SK-N-SH (cell line): Measurements from ENCODE around the gene ZMYM2. TPM values are rescaled to one million over a fixed set of nuclear protein-coding genes. Genes with fewer than 3 reads are reported as not detected.

Experiments used
- CTCF ChIA-PET: fragments of 300-600, 350-600 bp; formaldehyde crosslinking; extraction: SDS; loops from one replicate; lab custom pipeline; 2021; lab: Yijun Ruan, JAX
- POLR2A ChIA-PET: fragments of 350-600 bp; sonication (Branson Sonifier 250); formaldehyde crosslinking; extraction: SDS; loops from one replicate; lab custom pipeline; 2020; ENCODE audit warnings: antibody characterized with exemption, inconsistent platforms; lab: Yijun Ruan, JAX
- DNase-seq: peaks from one replicate; pipeline ENCODE4 v3.0.0; 2012
- H2AFZ ChIP-seq: fragments of 200-600 bp; sonication (generic); 2 replicates; pipeline ENCODE4 v1.8.1; 2016; ENCODE audit warnings: antibody characterized with exemption, mild to moderate bottlenecking, low read depth
- H3F3A ChIP-seq: fragments of 200-600 bp; sonication (generic); replicated peaks from 2 replicates; pipeline ENCODE3; 2016; ENCODE audit warnings: antibody characterized with exemption, mild to moderate bottlenecking; ENCODE audit not compliant: insufficient read depth
- H3K27ac ChIP-seq, 2 experiments: fragments of 200-500 bp in 1 of 2; fragments of 200-600 bp in 1 of 2; sonication (Bioruptor generic) in 1 of 2; sonication (generic), shearing (Covaris generic) in 1 of 2; 2 replicates each; pipeline versions ENCODE4 v1.5.1 to v1.6.1; 2014 to 2016; ENCODE audit warnings: low read depth in 2 of 2, inconsistent platforms in 1 of 2, low read length in 1 of 2, mild to moderate bottlenecking in 1 of 2, mixed read lengths in 1 of 2
- H3K27me3 ChIP-seq: fragments of 200-600 bp; sonication (generic), shearing (Covaris generic); 2 replicates; pipeline ENCODE4 v1.6.1; 2016; ENCODE audit warnings: mixed run types; ENCODE audit not compliant: insufficient read depth
- H3K36me3 ChIP-seq, 2 experiments: fragments of 200-500 bp in 1 of 2; fragments of 200-600 bp in 1 of 2; sonication (Bioruptor generic) in 1 of 2; sonication (generic) in 1 of 2; replicated peaks in 1 of 2; 2 replicates each; pipeline versions ENCODE3 to v1.5.1; 2014 to 2016; ENCODE audit warnings: low read length in 1 of 2, mild to moderate bottlenecking in 1 of 2; ENCODE audit not compliant: insufficient read depth in 2 of 2, control insufficient read depth in 1 of 2
- H3K4me1 ChIP-seq, 2 experiments: fragments of 200-500 bp in 1 of 2; fragments of 200-600 bp in 1 of 2; sonication (Bioruptor generic) in 1 of 2; sonication (generic), shearing (Covaris generic) in 1 of 2; 2 replicates each; pipeline versions ENCODE4 v1.5.1 to v1.6.1; 2014 to 2016; ENCODE audit warnings: low read depth in 1 of 2, low read length in 1 of 2, mixed run types in 1 of 2; ENCODE audit not compliant: insufficient read depth in 2 of 2, control insufficient read depth in 1 of 2
- H3K4me2 ChIP-seq: fragments of 200-600 bp; sonication (generic), shearing (Covaris generic); 2 replicates; pipeline ENCODE4 v1.6.1; 2017; ENCODE audit warnings: mixed run types
- H3K4me3 ChIP-seq, 2 experiments: fragments of 200-500 bp in 1 of 2; fragments of 200-600 bp in 1 of 2; sonication (Bioruptor generic) in 1 of 2; sonication (generic), shearing (Covaris generic) in 1 of 2; 2 replicates each; pipeline versions ENCODE4 v1.5.1 to v1.8.1; 2014 to 2016; ENCODE audit warnings: low read depth in 2 of 2, inconsistent platforms in 1 of 2, low read length in 1 of 2, mild to moderate bottlenecking in 1 of 2, mixed read lengths in 1 of 2, moderate library complexity in 1 of 2
- H3K79me2 ChIP-seq: fragments of 200-600 bp; sonication (generic); 2 replicates; pipeline ENCODE4 v1.8.1; 2017; ENCODE audit warnings: mild to moderate bottlenecking; ENCODE audit not compliant: insufficient read depth
- H3K9ac ChIP-seq: fragments of 200-600 bp; sonication (generic); 2 replicates; pipeline ENCODE4 v1.6.1; 2017; ENCODE audit warnings: mixed run types
- H3K9me2 ChIP-seq: fragments of 200-600 bp; sonication (generic); 2 replicates; pipeline ENCODE4 v1.6.1; 2017; ENCODE audit warnings: mixed run types
- H3K9me3 ChIP-seq: fragments of 200-600 bp; sonication (generic); 2 replicates; pipeline ENCODE4 v1.6.1; 2017; ENCODE audit warnings: mixed run types, mild to moderate bottlenecking, moderate library complexity
- H4K20me1 ChIP-seq: fragments of 200-600 bp; sonication (generic); 2 replicates; pipeline ENCODE4 v1.6.1; 2017; ENCODE audit warnings: mild to moderate bottlenecking, mixed run types; ENCODE audit not compliant: insufficient read depth
- CTCF ChIP-seq: fragments of 200-600 bp; sonication (generic); IDR thresholded peaks from 2 replicates; pipeline ENCODE4 v1.6.1; 2017; ENCODE audit warnings: antibody characterized with exemption, mild to moderate bottlenecking, moderate library complexity
- ELF1 ChIP-seq: IDR thresholded peaks from 2 replicates; pipeline ENCODE4 v1.4.0; 2012
- EP300 ChIP-seq, 2 experiments: IDR thresholded peaks; 2 replicates each; pipeline versions ENCODE4 v1.4.0 to v1.6.1; 2012; ENCODE audit warnings: borderline replicate concordance in 1 of 2, low read depth in 1 of 2, low read length in 1 of 2
- EZH2phosphoT487 ChIP-seq: fragments of 200-600 bp; sonication (generic); IDR thresholded peaks from 2 replicates; pipeline ENCODE4 v1.6.1; 2017; ENCODE audit warnings: low read depth, mixed run types, mild to moderate bottlenecking, antibody characterized with exemption, moderate library complexity, borderline replicate concordance
- FOXJ3 ChIP-seq: sonication (generic); formaldehyde crosslinking; IDR thresholded peaks from 2 replicates; pipeline ENCODE4 v1.5.1; 2020; ENCODE audit warnings: mild to moderate bottlenecking, missing genetic modification reagents
- FOXM1 ChIP-seq: IDR thresholded peaks from 2 replicates; pipeline ENCODE4 v1.4.0; 2012; ENCODE audit warnings: low read depth, mild to moderate bottlenecking
- GABPA ChIP-seq: IDR thresholded peaks from 2 replicates; pipeline ENCODE4 v1.4.0; 2012; ENCODE audit warnings: low read depth, mild to moderate bottlenecking
- JUND ChIP-seq: IDR thresholded peaks from 2 replicates; pipeline ENCODE4 v1.4.0; 2012
- MAX ChIP-seq: IDR thresholded peaks from 2 replicates; pipeline ENCODE4 v1.4.0; 2012; ENCODE audit warnings: low read depth
- MEF2A ChIP-seq: IDR thresholded peaks from 2 replicates; pipeline ENCODE4 v1.4.0; 2012; ENCODE audit warnings: low read depth, borderline replicate concordance
- MXI1 ChIP-seq: IDR thresholded peaks from 2 replicates; pipeline ENCODE4 v1.6.1; 2012; ENCODE audit warnings: mild to moderate bottlenecking, low read depth, low read length, improper control_type of control experiment
- NFIC ChIP-seq: IDR thresholded peaks from 2 replicates; pipeline ENCODE4 v1.4.0; 2012; ENCODE audit warnings: borderline replicate concordance
- NRF1 ChIP-seq: IDR thresholded peaks from 2 replicates; pipeline ENCODE4 v1.6.1; 2012; ENCODE audit warnings: low read depth, mild to moderate bottlenecking, low read length
- PBX3 ChIP-seq: IDR thresholded peaks from 2 replicates; pipeline ENCODE4; 2012
- POLR2AphosphoS5 ChIP-seq: IDR thresholded peaks from 2 replicates; pipeline ENCODE4 v1.6.1; 2012; ENCODE audit warnings: low read depth, low read length
- RXRA ChIP-seq: IDR thresholded peaks from 2 replicates; pipeline ENCODE4 v1.4.0; 2012; ENCODE audit warnings: low read depth, mild to moderate bottlenecking, borderline replicate concordance
- SIN3A ChIP-seq: IDR thresholded peaks from 2 replicates; pipeline ENCODE4 v1.6.1; 2012; ENCODE audit warnings: low read depth, mild to moderate bottlenecking, low read length, moderate library complexity, borderline replicate concordance
- SMC3 ChIP-seq: IDR thresholded peaks from 2 replicates; pipeline ENCODE4 v1.6.1; 2012; ENCODE audit warnings: low read depth, low read length, improper control_type of control experiment
- TAF1 ChIP-seq: IDR thresholded peaks from 2 replicates; pipeline ENCODE4 v1.6.1; 2012; ENCODE audit warnings: low read depth, mild to moderate bottlenecking, low read length, moderate library complexity, borderline replicate concordance
- TCF12 ChIP-seq: IDR thresholded peaks from 2 replicates; pipeline ENCODE4 v1.4.0; 2012
- TEAD4 ChIP-seq: IDR thresholded peaks from 2 replicates; pipeline ENCODE4 v1.4.0; 2012; ENCODE audit warnings: mild to moderate bottlenecking, borderline replicate concordance; ENCODE audit not compliant: insufficient read depth
- USF1 ChIP-seq: IDR thresholded peaks from 2 replicates; pipeline ENCODE4 v1.4.0; 2012; ENCODE audit warnings: low read depth, borderline replicate concordance
- YY1 ChIP-seq: IDR thresholded peaks from 2 replicates; pipeline ENCODE4 v1.4.0; 2012; ENCODE audit warnings: low read depth, mild to moderate bottlenecking
- ZBTB33 ChIP-seq: IDR thresholded peaks from 2 replicates; pipeline ENCODE4 v1.4.0; 2012; ENCODE audit warnings: low read depth, borderline replicate concordance
- WGBS: methylation state at CpG from one replicate; pipeline ENCODE4 v1.1.6; 2017; ENCODE audit warnings: low lambda C conversion rate; 5-methylcytosine and 5-hydroxymethylcytosine counted together
- polyA plus RNA-seq, 3 experiments: library from polyadenylated mRNA; depleted of rRNA; stranded (reverse); fragments of >200 nt; gene quantifications; 2 replicates each; pipeline ENCODE4 v1.2.3, GENCODE V29; 2012

The ZMYM2 gene
- polyA plus RNA-seq, 1 of the 3 experiments (the other 2 are of a cell fraction) = 11.5 TPM

GRCh38 chr13:19991531-19991930 is 33.0 kb downstream of the ZMYM2 start:
- Histone ChIP-seq H3K4me3 (no peak overlapping the region), H2AFZ (no peak overlapping the region), H3K4me1 (peaks cover 0 to 7% of the 10 kb centered on the region in 2 experiments; a peak in 2 of 4 replicates), H3K9ac (no peak overlapping the region), H3K27ac (no peak overlapping the region), H3K27me3 (no peaks in the 10 kb centered on the region), H3K4me2 (no peak overlapping the region), H3K79me2 (peaks cover 96% of the 10 kb centered on the region), H3K36me3 (peaks cover 22 to 66% of the 10 kb centered on the region in 2 experiments), H4K20me1 (peaks cover 58% of the 10 kb centered on the region), H3F3A (no peaks in the 10 kb centered on the region), H3K9me2 (no peaks in the 10 kb centered on the region), H3K9me3 (no peaks in the 10 kb centered on the region)
- CTCF ChIA-PET = no interaction called here
- no peak for TF ChIP-seq SIN3A
- TF ChIP-seq YY1 = no peak
- TF ChIP-seq NFIC = no peak
- no peak for TF ChIP-seq GABPA
- TF ChIP-seq SMC3 = no peak
- no peak for TF ChIP-seq EP300 (IDR thresholded peaks at IDR 0.05; ENCODE audit: borderline replicate concordance in 1 of 2, low read depth in 1 of 2, low read length in 1 of 2)
- TF ChIP-seq POLR2AphosphoS5 = no peak
- no peak for TF ChIP-seq FOXJ3 (CRISPR knock-in tag)
- no peak for TF ChIP-seq TCF12
- no peak for TF ChIP-seq MAX
- TF ChIP-seq MXI1 = no peak
- TF ChIP-seq JUND = no peak
- TF ChIP-seq EZH2phosphoT487 = no peak
- no peak for TF ChIP-seq TAF1
- TF ChIP-seq TEAD4 = no peak
- no peak for TF ChIP-seq RXRA
- no peak for TF ChIP-seq USF1
- TF ChIP-seq MEF2A = no peak
- POLR2A ChIA-PET = no interaction called here
- 100% methylated on average over 2 of the region's 2 CpGs for WGBS
- no peak for DNase-seq

- Histone ChIP-seq H4K20me1 (peaks cover 58% of the 10 kb centered on the region), H3K4me1 (peaks cover 0 to 7% of the 10 kb centered on the region in 2 experiments; a peak in 2 of 4 replicates), H3K36me3 (peaks cover 23 to 68% of the 10 kb centered on the region in 2 experiments), H3K9ac (no peak overlapping the region), H3K4me3 (no peak overlapping the region), H3K4me2 (no peak overlapping the region), H3F3A (peaks cover 4% of the 10 kb centered on the region), H3K27me3 (no peaks in the 10 kb centered on the region), H2AFZ (no peak overlapping the region), H3K9me2 (no peaks in the 10 kb centered on the region), H3K9me3 (no peaks in the 10 kb centered on the region), H3K79me2 (peaks cover 96% of the 10 kb centered on the region), H3K27ac (no peak overlapping the region)
- 99% methylated on average over 4 of the region's 4 CpGs for WGBS
- DNase-seq = no peak
- ChIA-PET CTCF (interaction anchor here (1.1 kb wide), 1 partner anchor 9 kb away, joined by 4 read pairs; no protein-coding TSS in a partner anchor), POLR2A (no interaction called here)
- TF ChIP-seq FOXM1 (no peak), MAX (no peak), EP300 (IDR thresholded peaks at IDR 0.05; ENCODE audit: borderline replicate concordance in 1 of 2, low read depth in 1 of 2, low read length in 1 of 2) (no peak), MEF2A (no peak), TAF1 (no peak), PBX3 (no peak), ELF1 (no peak), CTCF (no peak), ZBTB33 (no peak), GABPA (no peak), NRF1 (no peak)
These were observed 34.5 kb downstream of the ZMYM2 start for GRCh38 chr13:19993024-19993423.
